RPMI7951 (cell line): ENCODE results near the gene TSSK2. TPM values are rescaled to one million over a fixed set of nuclear protein-coding genes. Genes with fewer than 3 reads are reported as not detected.
"Not testable (repeated sequence)": the region's sequence is repeated elsewhere in the genome, so short reads cannot be mapped to it uniquely, and the experiment has no call there.

ENCODE experiments used
- DNase-seq: peaks from one replicate; pipeline ENCODE4 v3.0.0-alpha.2; 2012; ENCODE audit warnings: low read depth
- total RNA-seq: library from RNA; depleted of rRNA; stranded (reverse); fragments of >200 nt; shearing (Covaris generic); gene quantifications from 2 replicates; pipeline ENCODE4 v1.2.3, GENCODE V29; 2014

Gene TSSK2
- total RNA-seq, 1 experiment from 2014 or later, result not detected

DNA sequence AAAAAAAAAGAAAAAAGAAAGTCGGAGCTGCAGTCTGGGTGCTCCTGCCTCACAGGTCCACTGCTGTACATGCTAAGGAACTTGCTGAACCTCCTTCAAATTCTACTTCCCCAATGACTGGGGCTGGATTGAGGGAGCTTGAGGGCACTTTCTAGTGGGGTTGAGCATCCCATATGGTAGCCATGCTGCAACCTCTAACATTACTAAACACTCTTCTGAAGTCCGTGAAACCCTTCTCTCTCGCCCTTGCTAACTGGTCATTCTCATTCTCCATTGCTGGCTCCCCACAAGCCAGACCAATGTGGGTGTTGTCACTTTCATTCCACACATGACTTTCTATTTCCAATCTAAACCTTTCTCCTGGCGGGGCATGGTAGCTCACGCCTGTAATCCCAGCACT, 12.1 kb downstream of the TSSK2 start:
- no peak for DNase-seq

DNA sequence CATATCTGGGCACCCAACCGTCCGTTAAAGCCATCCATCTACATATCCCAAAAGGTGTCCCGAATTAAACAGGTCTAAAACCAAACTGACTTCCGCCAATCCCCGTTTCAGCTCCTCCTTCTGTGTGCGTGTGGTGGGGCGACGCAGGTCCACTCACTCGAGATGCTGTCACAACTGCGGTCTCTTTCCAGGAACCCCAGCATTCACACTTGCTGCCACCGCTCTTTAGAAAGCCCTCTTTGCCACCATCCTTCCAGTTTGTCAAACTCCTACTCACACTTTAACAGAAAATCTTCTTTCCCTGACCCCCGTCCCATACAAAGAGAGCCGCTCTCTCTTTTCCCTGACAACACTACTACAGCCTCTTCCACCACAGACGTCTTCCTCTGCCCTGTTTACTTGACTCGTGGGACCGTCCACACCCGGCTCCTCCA, 12.9 kb downstream of the TSSK2 start:
- DNase-seq, result peak; percentile 21

DNA sequence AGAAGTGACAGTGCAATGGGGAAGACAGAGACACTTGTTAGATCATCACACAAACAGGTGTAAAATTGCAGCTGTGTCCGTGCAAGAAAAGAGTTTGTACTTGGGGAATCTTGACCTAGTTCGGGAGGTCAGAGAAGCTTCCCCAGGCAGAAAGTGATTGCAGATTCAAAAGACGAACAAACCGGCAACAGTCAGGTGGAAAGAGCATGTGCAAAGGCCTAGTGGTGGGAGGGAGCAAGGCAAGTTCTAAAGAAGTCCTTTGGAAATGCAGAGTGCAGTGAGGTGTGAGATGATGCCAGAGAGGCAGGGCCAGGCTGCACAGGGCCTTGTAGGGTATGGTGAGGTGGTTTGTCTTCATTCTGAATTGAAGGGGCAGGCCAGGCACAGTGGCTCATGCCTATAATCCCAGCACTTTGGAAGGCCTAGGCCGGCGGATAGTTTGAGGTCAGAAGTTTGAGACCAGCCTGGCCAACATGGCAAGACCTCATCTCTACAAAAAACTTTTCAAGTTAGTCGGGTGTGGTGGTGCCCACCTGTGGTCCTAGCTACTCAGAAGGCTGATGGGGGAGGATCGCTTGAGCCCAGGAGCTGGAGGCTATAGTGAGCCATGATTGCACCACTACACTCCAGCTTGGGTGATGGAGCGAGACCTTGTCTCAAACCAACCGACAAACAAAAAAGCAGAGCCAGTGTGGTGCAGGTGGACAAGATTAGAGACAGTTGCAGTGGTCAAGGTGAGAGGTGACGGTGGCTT, 15.3 kb downstream of the TSSK2 start:
- DNase-seq, result no peak

DNA sequence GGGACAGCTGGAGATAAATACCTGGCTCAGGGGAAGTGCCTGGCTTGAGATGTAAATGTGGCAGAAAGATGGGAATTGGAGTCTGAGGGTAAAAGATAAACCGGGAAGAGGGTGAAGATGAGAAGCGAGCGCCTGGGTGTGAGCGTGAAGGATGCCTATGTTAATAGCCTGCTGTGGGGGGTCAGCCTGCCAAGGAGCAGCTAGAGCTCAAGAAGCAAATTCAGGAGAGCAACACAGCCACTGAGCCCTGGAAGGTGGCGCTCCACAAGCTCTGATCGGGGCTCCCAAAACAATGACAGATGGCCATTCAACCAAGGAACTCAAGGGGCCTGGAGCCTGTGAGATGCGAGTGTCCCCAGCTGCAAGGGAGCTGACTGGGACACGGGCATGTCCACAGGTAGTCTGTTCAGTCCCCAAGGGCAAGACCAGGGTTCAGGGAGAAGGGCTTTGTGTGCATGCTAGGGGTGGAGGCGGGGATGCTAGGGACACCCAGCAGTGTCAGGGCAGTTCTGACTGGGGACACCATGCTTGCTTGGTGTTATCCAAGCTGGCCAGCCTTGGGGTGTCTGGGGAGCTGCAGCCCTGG, 16.2 kb downstream of the TSSK2 start:
- no peak for DNase-seq

DNA sequence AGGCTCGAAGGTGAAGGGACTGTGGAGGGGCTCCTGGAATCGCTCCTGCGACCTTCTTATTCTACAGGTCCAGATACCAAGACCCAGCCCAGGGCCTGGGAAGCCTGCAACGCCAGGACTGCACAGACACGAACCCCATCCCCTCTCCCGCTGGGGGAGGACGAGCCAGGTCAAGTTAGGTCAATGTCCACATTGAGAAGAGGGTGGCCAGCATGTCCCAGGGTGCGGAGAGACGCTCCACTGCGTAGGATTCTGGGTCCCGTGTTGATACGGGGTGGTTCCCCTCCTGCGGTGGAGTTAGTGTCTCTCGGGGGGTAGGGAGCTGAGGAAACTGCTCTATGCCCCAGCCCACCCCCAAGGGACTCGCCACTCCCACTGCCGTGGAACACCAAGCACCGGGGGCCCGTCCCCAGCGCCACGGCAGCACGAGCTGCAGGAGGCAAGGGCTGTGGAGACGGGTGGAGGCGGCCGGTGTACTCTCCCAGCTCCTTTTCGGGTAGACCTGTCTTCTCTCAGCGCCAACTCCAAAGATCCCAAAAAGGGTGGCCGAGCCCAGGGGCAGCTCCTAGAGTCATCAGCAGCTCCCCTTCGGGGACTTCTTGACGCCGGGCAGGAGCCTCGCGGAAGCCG, 17.4 kb downstream of the TSSK2 start:
- DNase-seq, result no peak

DNA sequence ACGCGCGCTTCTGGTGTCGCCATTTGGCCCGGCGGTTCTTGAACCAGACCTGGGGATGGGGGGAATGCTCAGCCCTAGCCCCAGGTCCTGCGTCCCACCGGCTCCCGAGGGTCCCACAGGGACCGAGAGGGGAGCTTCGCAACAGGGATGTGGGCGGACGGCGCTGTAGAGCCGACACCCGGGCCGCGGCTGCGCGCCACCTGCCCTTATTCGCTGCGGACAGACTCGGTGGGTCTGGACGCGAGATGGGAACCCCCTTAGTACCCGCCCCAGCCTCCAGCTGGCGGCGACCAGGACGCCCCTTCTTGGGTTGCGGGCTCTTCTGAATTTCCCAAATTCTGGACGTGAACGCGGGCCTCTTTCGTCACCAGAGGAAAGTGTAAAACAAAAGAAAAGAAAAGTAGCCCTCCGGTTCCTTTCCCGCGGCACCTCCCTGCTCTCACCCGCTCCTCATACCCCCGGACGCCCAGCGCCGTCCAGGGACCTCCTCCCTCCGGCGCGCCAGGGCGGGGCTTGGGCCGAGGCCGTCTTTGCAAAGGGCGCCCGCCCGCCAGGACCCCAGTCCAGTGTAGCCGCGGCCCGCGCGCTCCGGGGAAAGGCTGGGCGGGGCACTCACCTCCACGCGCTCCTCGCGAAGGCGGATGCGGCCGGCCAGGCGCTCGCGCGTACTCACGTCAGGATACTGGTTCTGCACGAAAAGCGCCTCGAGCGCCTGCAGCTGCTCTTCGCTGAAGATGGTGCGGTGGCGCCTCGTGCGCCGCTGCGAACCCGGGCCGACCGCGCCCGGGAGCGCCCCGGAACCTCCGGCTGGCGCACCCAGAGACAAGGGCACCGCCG, 18.2 kb downstream of the TSSK2 start:
- DNase-seq, result no peak

DNA sequence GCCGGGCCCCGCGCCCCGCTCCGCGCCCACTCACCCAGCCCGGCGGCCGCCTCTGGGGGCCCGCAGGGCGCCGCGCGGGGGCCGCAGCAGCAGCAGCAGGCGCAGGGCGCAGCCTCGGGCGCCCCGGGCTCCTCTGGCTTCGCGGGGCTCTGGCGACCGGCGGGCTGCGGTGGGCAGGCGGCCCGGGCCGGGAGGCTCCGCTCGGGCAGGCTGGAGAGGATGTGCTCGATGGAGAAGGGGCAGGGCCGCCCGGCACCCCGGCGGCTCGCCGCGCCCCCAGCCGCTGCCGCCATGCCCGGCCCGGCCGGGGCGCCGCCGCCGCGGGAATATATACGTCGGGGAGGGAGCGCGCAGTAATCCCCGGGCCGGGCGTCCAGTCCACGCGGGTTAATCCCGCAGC, 18.9 kb downstream of the TSSK2 start, which contains the start of gene GSC2:
Gene GSC2 (minus strand): TSS at position 302 of the 400 bp plus-strand sequence. CDS start 9 bp downstream, at position 293.
- DNase-seq, result no peak

DNA sequence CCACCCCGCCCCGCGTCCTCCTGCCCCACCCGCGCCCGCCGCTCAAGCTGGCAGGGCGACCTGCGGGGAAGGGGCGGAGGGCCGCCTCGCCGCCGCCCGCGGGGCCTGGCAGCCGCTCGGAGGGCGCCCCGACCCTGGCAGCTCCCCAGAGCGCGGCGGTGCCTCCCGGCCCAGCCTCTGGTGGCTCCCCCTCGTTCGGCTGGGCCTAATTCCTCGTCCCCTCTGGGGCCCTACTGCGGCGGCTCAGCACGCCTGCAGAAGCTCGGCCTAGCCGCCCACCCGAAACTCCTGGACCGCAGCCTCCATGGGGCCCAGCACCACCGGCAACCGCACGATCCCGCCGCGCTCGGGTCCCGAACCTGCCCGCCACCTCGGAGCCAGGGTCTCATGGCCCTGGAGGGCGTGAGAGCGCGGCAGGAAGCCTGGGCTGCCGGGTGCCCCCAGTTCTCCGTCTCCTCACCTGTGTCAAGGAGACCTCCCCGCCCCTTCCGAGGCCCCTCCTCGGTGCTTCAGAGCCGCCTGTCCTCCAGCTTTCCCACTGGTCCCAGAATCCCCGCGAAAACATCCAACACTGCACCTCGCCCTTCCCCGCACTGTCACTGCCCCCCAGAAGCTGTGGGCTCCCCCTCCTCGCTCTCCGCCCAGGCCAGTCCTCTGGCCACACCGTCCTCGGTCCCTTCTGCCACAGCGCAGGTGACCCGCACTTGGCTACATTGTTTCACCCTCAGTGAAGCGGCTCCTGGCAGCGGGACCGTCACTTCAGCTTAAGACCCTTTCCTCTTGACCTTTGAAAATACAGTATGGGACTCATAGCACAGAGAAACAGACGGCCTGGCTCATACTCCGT, 19.6 kb downstream of the TSSK2 start:
- DNase-seq, result no peak

DNA sequence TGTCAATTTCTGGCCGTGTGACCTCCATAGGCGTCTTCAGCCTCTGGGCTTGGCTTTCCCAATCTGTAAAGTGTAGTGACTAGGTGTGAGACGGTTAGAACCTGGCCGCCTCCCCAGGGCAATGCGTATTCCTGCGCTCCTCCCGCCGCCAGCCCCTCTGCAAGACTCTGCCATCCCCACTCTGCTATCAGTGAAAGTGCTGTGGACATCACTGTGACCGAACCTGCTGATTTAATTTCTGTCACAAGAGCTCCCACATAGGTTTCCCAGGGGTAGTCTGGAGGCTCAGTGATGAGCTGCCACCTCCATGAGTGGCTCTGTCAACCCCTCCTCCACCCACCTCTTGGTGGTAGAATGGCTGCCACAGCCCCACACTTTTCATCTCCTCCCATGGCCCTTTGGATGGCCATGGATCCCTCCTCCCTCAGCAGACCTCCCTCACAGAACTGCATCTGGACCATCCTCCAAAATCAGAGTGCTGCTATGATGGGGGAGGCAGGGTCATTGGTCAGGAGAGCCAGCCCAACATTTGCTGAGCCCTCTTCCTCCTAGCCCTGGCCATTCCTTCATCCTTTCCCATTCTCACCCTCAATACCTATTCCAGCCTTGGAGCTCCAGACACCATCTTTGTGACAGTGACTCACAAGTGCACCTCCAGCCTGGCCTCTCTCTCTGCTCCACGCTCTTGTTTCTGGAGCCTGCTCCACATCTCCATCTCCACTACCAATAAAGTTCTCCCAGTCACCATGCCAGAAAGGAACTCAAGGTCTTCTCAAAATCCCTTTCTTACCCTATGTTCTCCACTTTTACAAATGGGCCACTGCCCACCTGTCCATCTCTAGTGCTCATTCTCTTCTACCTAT, 20.5 kb downstream of the TSSK2 start:
- DNase-seq, result no peak

DNA sequence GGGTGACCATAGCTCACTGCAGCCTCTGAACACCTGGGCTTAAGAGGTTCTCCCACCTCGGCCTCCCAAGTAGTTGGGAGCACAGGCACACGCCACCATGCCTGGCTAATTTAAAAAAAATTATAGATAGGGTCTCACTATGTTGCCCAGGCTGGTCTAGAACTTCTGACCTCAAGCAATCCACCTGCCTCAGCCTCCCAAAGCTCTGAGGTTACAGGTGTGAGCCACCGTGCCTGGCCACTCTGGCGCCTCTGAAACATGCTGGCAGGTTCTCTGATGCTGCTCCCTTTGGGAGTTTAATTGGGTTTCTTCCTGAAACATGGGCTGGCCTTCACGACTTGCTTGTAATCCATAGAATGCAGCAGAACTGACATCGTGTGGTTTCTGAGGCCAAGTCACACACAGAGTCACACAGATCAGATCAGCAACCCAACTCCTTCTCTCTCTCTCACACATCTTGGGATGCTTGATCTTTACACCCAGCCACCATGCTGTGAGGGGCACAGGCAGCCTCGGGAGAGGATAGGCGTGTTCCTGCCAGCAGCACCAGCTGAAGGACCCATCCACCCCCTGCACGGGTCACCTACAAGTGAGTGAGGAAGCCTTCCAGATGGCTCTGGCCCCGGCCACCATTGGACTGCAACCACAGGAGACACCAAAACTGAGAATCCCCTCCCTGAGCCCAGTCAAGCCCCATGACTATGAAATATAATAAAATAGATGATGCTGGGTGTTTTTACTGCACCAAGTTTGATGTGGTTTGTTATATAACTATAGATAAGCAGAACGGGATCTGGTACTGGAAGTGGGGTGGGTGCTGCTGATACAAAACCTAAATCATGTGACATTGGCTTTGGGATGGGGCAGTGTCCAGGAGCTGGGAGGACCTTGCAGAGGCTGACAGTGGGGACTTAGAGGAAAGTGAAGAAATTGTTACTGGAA, 22.1 kb downstream of the TSSK2 start:
- DNase-seq, result no peak

DNA sequence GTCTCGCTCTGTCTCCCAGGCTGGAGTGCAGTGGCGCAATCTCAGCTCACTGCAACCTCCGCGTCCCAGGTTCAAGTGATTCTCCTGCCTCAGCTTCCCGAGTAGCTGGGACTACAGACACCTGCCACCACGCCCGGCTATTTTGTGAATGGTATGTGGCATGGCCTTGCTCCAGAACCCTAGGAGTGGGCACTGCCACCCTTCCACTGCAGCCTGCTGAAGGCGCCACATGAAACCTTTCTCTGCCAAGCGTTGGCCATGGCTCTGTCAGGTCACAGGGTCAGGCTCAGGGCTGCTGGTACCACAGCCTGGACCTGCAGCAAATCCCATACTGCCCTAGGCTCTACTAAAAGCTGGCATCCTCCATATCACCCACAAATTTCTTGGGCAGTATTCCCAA, 25.0 kb downstream of the TSSK2 start:
- DNase-seq, result not testable (repeated sequence)

DNA sequence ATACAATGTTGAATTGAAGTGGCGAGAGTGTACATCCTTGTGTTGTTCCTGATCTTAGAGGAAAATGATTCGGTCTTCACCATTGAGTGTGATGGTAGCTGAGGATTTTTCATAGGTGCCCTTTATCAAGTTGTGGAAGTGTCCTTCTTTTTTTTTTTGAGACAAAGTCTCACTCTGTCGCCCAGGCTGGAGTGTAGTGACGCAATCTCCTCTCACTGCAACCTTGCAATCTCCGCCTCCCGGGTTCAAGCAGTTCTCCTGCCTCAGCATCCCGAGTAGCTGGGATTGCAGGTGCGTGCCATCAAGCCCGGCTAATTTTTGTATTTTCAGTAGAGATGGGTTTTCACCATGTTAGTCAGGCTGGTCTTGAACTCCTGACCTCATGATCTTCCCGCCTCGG, 27.5 kb downstream of the TSSK2 start:
- DNase-seq, result not testable (repeated sequence)

DNA sequence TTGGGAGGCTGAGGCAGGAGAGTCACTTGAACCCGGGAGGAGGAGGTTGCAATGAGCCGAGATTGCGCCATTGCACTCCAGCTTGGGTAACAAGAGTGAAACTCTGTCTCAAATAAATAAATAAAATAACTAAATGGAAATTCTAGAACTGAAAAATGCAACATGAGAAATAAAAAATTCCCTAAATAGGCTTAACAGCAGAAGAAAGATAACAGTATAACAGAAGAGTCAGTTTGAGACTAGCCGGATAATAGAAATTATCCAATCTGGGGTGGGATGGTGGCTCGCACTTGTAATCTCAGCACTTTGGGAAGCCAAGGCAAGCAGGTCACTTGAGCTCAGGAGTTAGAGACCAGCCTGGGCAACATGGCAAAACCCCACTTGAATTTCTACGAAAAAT, 33.3 kb downstream of the TSSK2 start:
- DNase-seq, result no peak

DNA sequence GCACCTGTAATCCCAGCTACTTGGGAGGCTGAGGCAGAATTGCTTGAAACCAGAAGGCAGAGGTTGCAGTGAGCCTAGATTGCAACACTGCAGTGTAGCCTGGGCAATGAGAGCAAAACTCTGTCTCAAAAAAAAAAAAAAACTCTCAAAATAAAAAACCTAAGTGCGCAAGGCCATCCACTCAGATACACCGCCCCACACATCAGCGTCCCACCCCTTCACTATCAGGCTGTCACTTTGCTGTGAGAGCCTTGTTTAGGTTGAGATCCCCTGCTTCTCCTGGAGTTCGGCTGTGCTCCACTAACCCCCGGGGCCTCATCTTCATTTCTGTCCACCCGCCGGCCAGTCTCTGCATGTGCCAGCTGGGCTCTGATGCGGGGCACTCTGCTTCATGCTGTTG, 35.3 kb downstream of the TSSK2 start:
- DNase-seq, result no peak

DNA sequence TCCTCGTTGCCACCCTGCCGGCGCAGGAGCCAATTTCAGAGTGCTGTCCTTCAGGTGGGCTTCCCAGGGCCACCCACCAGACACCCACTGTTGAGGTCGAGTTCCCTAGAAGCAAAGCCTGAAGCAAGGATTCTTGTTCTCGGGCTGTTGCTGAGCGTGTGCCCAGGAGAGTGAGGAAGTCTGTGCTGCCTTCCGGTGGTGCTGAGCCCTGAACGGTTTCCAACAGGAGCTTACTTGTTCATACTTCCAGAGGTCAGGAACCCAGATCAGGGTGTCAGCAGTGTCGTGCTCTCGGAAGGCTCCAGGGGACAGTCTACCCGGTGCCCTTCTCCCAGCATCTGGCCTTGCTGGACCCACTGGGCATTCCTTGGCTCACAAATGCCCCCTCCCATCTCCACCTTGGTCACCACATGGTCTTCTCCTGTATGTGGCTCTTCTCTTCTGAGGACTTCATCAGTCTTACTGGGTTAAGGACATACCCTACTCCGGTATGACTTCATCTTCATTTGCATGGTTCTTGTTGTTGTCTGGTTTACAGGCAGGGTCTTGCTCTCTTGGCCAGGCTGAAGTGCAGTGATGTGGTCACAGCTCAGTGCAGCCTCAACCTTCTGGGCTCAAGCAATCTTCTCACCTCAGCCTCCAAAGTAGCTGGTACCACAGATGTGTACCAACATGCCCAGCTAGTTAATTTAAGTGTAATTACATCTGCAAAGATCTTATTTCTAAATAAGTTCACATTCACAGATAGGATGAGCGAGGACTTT, 36.2 kb downstream of the TSSK2 start:
- DNase-seq, result no peak

DNA sequence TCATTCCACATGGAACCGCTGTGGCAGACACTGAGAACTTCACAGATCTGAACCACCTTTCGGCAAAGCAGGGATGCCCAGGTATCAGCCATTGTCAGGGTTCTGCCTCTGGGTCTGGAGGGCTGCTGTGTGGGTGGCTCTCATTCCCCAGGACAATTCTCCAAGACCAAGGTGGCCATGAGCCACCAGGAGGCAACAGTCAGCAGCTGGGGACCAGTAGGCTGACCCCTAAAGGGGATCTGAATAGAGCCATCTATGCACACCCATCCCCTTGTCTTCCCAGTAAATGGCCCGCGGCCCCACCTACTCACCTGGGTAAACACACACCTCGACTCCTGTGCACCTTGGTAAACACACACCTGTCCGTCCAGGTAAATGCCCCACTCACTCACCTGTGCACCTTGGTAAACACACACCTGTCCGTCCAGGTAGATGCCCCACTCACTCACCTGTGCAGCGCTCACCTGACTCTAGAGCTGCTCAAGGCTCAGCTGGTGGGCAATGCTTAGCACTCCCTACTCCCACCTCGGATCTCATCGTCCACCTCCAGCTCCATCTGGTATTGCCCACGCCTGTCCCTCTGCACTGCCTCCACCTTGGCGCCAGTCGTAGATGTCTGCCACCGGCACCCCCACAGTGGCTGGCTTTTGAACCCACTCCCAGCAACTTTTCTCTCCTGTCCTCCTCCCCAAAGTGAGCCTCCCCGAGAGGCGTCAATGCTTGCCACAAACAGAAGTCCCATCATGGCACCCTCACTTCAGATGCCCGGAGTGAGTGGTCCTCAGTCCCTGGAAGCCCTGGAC, 37.2 kb downstream of the TSSK2 start:
- DNase-seq, result no peak
